MM.1S (cell line): ENCODE measurements around the gene PANK2.

Experiments
- DNase-seq: peaks from one replicate; pipeline ENCODE4 v3.0.0-alpha.2; 2015
- H2AFZ ChIP-seq: fragments of 300-600 bp; sonication (generic); 2 replicates; pipeline ENCODE4 v1.6.0; 2016; ENCODE audit warnings: antibody characterized with exemption, low read length
- H3F3A ChIP-seq: fragments of 300-600 bp; sonication (generic); 2 replicates; pipeline ENCODE4 v1.6.1; 2016; ENCODE audit warnings: mild to moderate bottlenecking, antibody characterized with exemption, low read length, moderate library complexity, mixed read lengths; ENCODE audit not compliant: insufficient read depth
- H3K27ac ChIP-seq: fragments of 300-600 bp; sonication (generic); 2 replicates; pipeline ENCODE4 v1.5.1; 2016; ENCODE audit warnings: mild to moderate bottlenecking, low read length
- H3K27me3 ChIP-seq: fragments of 300-600 bp; sonication (generic); replicated peaks from 2 replicates; pipeline ENCODE4 v1.6.0; 2016; ENCODE audit warnings: low read length; ENCODE audit not compliant: insufficient read depth
- H3K36me3 ChIP-seq: fragments of 300-600 bp; sonication (generic); replicated peaks from 2 replicates; pipeline ENCODE4 v1.6.1; 2016; ENCODE audit warnings: mild to moderate bottlenecking, low read length, mixed read lengths; ENCODE audit not compliant: insufficient read depth
- H3K4me1 ChIP-seq: fragments of 300-600 bp; sonication (generic); 2 replicates; pipeline ENCODE4 v1.6.1; 2016; ENCODE audit warnings: low read length, mixed read lengths
- H3K4me2 ChIP-seq: fragments of 300-600 bp; sonication (generic); 2 replicates; pipeline ENCODE4 v1.6.0; 2016; ENCODE audit warnings: low read depth, low read length
- H3K4me3 ChIP-seq: fragments of 300-600 bp; sonication (generic); 2 replicates; pipeline ENCODE4 v1.5.1; 2016; ENCODE audit warnings: low read length, mixed read lengths
- H3K79me2 ChIP-seq: fragments of 300-600 bp; sonication (generic); 2 replicates; pipeline ENCODE4 v1.6.1; 2016; ENCODE audit warnings: mixed run types, low read length, mixed read lengths
- H3K9ac ChIP-seq: fragments of 300-600 bp; sonication (generic); 2 replicates; pipeline ENCODE4 v1.6.1; 2016; ENCODE audit warnings: low read length, mixed read lengths
- H3K9me2 ChIP-seq: fragments of 300-600 bp; sonication (generic); replicated peaks from 2 replicates; pipeline ENCODE4 v1.6.1; 2016; ENCODE audit warnings: mild to moderate bottlenecking, low read length, mixed read lengths; ENCODE audit not compliant: insufficient read depth
- H3K9me3 ChIP-seq: fragments of 300-600 bp; sonication (generic); replicated peaks from 2 replicates; pipeline ENCODE4 v1.6.1; 2016; ENCODE audit warnings: mild to moderate bottlenecking, low read length, mixed read lengths; ENCODE audit not compliant: insufficient read depth
- H4K20me1 ChIP-seq: fragments of 300-600 bp; sonication (generic); 2 replicates; pipeline ENCODE4 v1.6.1; 2016; ENCODE audit warnings: mild to moderate bottlenecking, low read length, moderate library complexity, mixed read lengths; ENCODE audit not compliant: insufficient read depth
- CTCF ChIP-seq: fragments of 300-600 bp; sonication (generic); IDR thresholded peaks from 2 replicates; pipeline ENCODE4 v1.5.1; 2016; ENCODE audit warnings: antibody characterized with exemption, low read length, mixed read lengths
- EZH2 ChIP-seq: fragments of 300-600 bp; sonication (generic); optimal IDR thresholded peaks from 2 replicates; pipeline ENCODE3; 2017; ENCODE audit warnings: low read depth, mild to moderate bottlenecking, antibody characterized with exemption, low read length, mixed read lengths
- EZH2phosphoT487 ChIP-seq: fragments of 300-600 bp; sonication (generic); IDR thresholded peaks from 2 replicates; pipeline ENCODE4 v1.6.1; 2018; ENCODE audit warnings: antibody characterized with exemption, low read length

PANK2 gene

GRCh38 chr20:3890999-3891929 is 2.1 kb downstream of the PANK2 start:
- no peaks in the 10 kb centered on the region for H3K27me3 ChIP-seq
- H3K4me3 ChIP-seq, result peak overlapping the region; percentile 86
- peaks cover 4% of the 10 kb centered on the region; the same call in 1 of the 2 replicates for H3F3A ChIP-seq
- H3K27ac ChIP-seq, result no peak overlapping the region
- H3K9me2 ChIP-seq, result no peaks in the 10 kb centered on the region
- H3K36me3 ChIP-seq, result no peaks in the 10 kb centered on the region; the same call in 1 of the 2 replicates
- H3K9ac ChIP-seq, result peak overlapping the region; percentile 75; the same call in 1 of the 2 replicates
- H3K4me2 ChIP-seq, result peak overlapping the region; percentile 98
- DNase-seq, result no peak
- no peak overlapping the region for H2AFZ ChIP-seq
- no peaks in the 10 kb centered on the region for H3K9me3 ChIP-seq
- H3K79me2 ChIP-seq, result peaks cover 88% of the 10 kb centered on the region
- peaks cover 40% of the 10 kb centered on the region for H4K20me1 ChIP-seq
- no peak for TF ChIP-seq CTCF
- no peak for TF ChIP-seq EZH2
- no peak for TF ChIP-seq EZH2phosphoT487
- H3K4me1 ChIP-seq, result peaks cover 20% of the 10 kb centered on the region; the same call in 1 of the 2 replicates

- H3K27me3 ChIP-seq, result no peaks in the 10 kb centered on the region
- no peak for DNase-seq
- H3K4me1 ChIP-seq, result peaks cover 18% of the 10 kb centered on the region; the same call in 1 of the 2 replicates
- no peak overlapping the region for H3K4me2 ChIP-seq
- peaks cover 4% of the 10 kb centered on the region; the same call in 1 of the 2 replicates for H3F3A ChIP-seq
- H3K9me2 ChIP-seq, result no peaks in the 10 kb centered on the region
- H3K36me3 ChIP-seq, result no peaks in the 10 kb centered on the region; the same call in 1 of the 2 replicates
- no peak overlapping the region for H2AFZ ChIP-seq
- H4K20me1 ChIP-seq, result peaks cover 70% of the 10 kb centered on the region
- TF ChIP-seq EZH2 (no peak), EZH2phosphoT487 (no peak), CTCF (no peak)
- H3K27ac ChIP-seq, result no peak overlapping the region
- no peak overlapping the region for H3K9ac ChIP-seq
- peaks cover 100% of the 10 kb centered on the region for H3K79me2 ChIP-seq
- no peaks in the 10 kb centered on the region for H3K9me3 ChIP-seq
- H3K4me3 ChIP-seq, result no peak overlapping the region
These were observed 5.6 kb downstream of the PANK2 start for GRCh38 chr20:3894796-3895195.

GRCh38 chr20:3896302-3896701 is 7.1 kb downstream of the PANK2 start:
- DNase-seq, result no peak
- Histone ChIP-seq H3F3A (no peaks in the 10 kb centered on the region), H3K36me3 (no peaks in the 10 kb centered on the region; the same call in 1 of the 2 replicates), H3K27me3 (no peaks in the 10 kb centered on the region), H3K9me3 (no peaks in the 10 kb centered on the region), H3K79me2 (peaks cover 100% of the 10 kb centered on the region), H3K9me2 (no peaks in the 10 kb centered on the region), H3K27ac (no peak overlapping the region), H3K4me2 (no peak overlapping the region), H2AFZ (no peak overlapping the region), H4K20me1 (peaks cover 73% of the 10 kb centered on the region), H3K4me3 (no peak overlapping the region), H3K4me1 (peaks cover 16% of the 10 kb centered on the region; the same call in 1 of the 2 replicates), H3K9ac (no peak overlapping the region)
- TF ChIP-seq EZH2phosphoT487 (no peak), CTCF (no peak), EZH2 (no peak)
